Breast epithelium (tissue), 4 donors: ENCODE results near the gene CTRL. TPM values are rescaled to one million over a fixed set of nuclear protein-coding genes. Genes with fewer than 3 reads are reported as not detected.

ENCODE experiments used
- DNase-seq, 2 donors: peaks; one replicate each; pipeline ENCODE4 v3.0.0-alpha.2; 2019; ENCODE audit warnings: low spot score in 2 of 2
- H3K27ac ChIP-seq, 2 donors: fragments of 200-600 bp; sonication (generic) in 1 of 2; one replicate each; pipeline ENCODE4 v1.5.1; 2016 to 2019; ENCODE audit warnings: mild to moderate bottlenecking in 1 of 2
- H3K27me3 ChIP-seq, 2 donors: fragments of 200-600 bp; sonication (generic) in 1 of 2; one replicate each; pipeline versions ENCODE4 v1.5.1 to v1.6.0; 2017 to 2019; ENCODE audit warnings: control low read depth in 1 of 2, mild to moderate bottlenecking in 1 of 2
- H3K36me3 ChIP-seq: fragments of 200-600 bp; one replicate; pipeline ENCODE4 v1.5.1; 2019
- H3K4me1 ChIP-seq, 2 donors: fragments of 200-600 bp; sonication (generic); one replicate each; pipeline ENCODE4 v1.5.1; 2016 to 2019; ENCODE audit warnings: control low read depth in 1 of 2
- H3K4me3 ChIP-seq, 3 donors: fragments of 200-600 bp; sonication (generic); 1 replicate in 2 of 3; 2 replicates in 1 of 3; pipeline ENCODE4 v1.5.1; 2016 to 2019; ENCODE audit warnings: mild to moderate bottlenecking in 3 of 3, moderate library complexity in 2 of 3
- H3K9me3 ChIP-seq, 2 donors: fragments of 200-600 bp; sonication (generic) in 1 of 2; one replicate each; pipeline ENCODE4 v1.5.1; 2016 to 2019; ENCODE audit warnings: control low read depth in 1 of 2
- CTCF ChIP-seq, 3 donors: fragments of 450-650 bp; IDR thresholded peaks; one replicate each; pipeline ENCODE4 v1.5.1; 2016 to 2017; ENCODE audit warnings: antibody characterized with exemption in 3 of 3, mild to moderate bottlenecking in 3 of 3, moderate library complexity in 3 of 3
- POLR2A ChIP-seq: fragments of 450-650 bp; IDR thresholded peaks from one replicate; pipeline ENCODE4 v1.6.1; 2016; ENCODE audit warnings: antibody characterized with exemption, mild to moderate bottlenecking, moderate library complexity
- POLR2AphosphoS5 ChIP-seq, 3 donors: sonication (generic); formaldehyde crosslinking; IDR thresholded peaks; one replicate each; pipeline ENCODE4 v1.6.1; 2017; ENCODE audit warnings: antibody characterized with exemption in 3 of 3
- intact Hi-C: fragments of 100-400 bp; cut with DNase I; formaldehyde crosslinking; loops from one replicate; pipeline ENCODE4 v1.15.1; 2023; ENCODE audit warnings: low total_unique reads
- total RNA-seq, 3 donors: library from RNA; depleted of rRNA; stranded (reverse); fragments of >200 nt; gene quantifications; one replicate each; pipeline ENCODE4 v1.1.0, GENCODE V29; 2016

The CTRL gene
- total RNA-seq, 3 donors from 2014 or later: 1.0 to 2.6 (median 1.8) TPM

- TF ChIP-seq POLR2A (no peak), CTCF (IDR thresholded peaks at IDR 0.05) (no peak), POLR2AphosphoS5 (IDR thresholded peaks at IDR 0.05) (no peak)
- intact Hi-C loops: loop anchor here (10.0 kb wide), 1 partner anchor 393 kb away; no protein-coding TSS in a partner anchor
Measured at GRCh38 chr16:67928147-67928546, 3.5 kb downstream of the CTRL start.

GRCh38 chr16:67927131-67927941 lies 4.3 kb downstream of the CTRL start:
- Histone ChIP-seq H3K27ac (peak overlapping the region; percentile 83 to 85), H3K4me3 (no peak overlapping the region), H3K9me3 (no peaks in the 10 kb centered on the region), H3K36me3 (no peaks in the 10 kb centered on the region), H3K4me1 (peaks cover 0 to 8% of the 10 kb centered on the region in 2 donors), H3K27me3 (no peaks in the 10 kb centered on the region)
- no peak for DNase-seq
- intact Hi-C loops: loop anchor here (1.0 to 10.0 kb wide), 3 partner anchors 109 to 393 kb away; no protein-coding TSS in a partner anchor
- TF ChIP-seq CTCF (IDR thresholded peaks at IDR 0.05) (no peak), POLR2AphosphoS5 (IDR thresholded peaks at IDR 0.05) (no peak), POLR2A (no peak)

More at GRCh38 chr16:67928147-67928546, 3.5 kb downstream of the CTRL start:
- Histone ChIP-seq H3K27ac (no peak overlapping the region), H3K4me3 (no peak overlapping the region), H3K9me3 (no peaks in the 10 kb centered on the region), H3K36me3 (no peaks in the 10 kb centered on the region), H3K4me1 (peaks cover 0 to 8% of the 10 kb centered on the region in 2 donors), H3K27me3 (no peaks in the 10 kb centered on the region)
- DNase-seq: no peak

GRCh38 chr16:67926181-67926750 lies 5.4 kb downstream of the CTRL start:
- Histone ChIP-seq H3K4me3 (no peak overlapping the region), H3K9me3 (no peaks in the 10 kb centered on the region), H3K4me1 (peaks cover 0 to 8% of the 10 kb centered on the region in 2 donors), H3K36me3 (no peaks in the 10 kb centered on the region), H3K27me3 (no peaks in the 10 kb centered on the region), H3K27ac (peak overlapping the region; percentile 83 to 85)
- intact Hi-C loops: loop anchor here (2.0 to 10.0 kb wide), 2 partner anchors 375 to 391 kb away; no protein-coding TSS in a partner anchor
- TF ChIP-seq CTCF (IDR thresholded peaks at IDR 0.05) (peak in 1 of 3 donors; percentile 19), POLR2A (no peak), POLR2AphosphoS5 (IDR thresholded peaks at IDR 0.05) (peak in 2 of 3 donors; percentile 40 to 52)
- DNase-seq: peak; percentile 70 to 71

GRCh38 chr16:67924140-67924906 lies 7.3 kb downstream of the CTRL start:
- intact Hi-C loops: loop anchor here (10.0 kb wide), 1 partner anchor 390 kb away; no protein-coding TSS in a partner anchor
- H3K4me3 ChIP-seq: no peak overlapping the region
- peak overlapping the region; percentile 43 to 85 for H3K27ac ChIP-seq
- no peaks in the 10 kb centered on the region for H3K9me3 ChIP-seq
- no peak for DNase-seq
- peaks cover 0 to 8% of the 10 kb centered on the region in 2 donors for H3K4me1 ChIP-seq
- no peak for TF ChIP-seq POLR2A
- no peak for TF ChIP-seq POLR2AphosphoS5 (IDR thresholded peaks at IDR 0.05)
- no peak for TF ChIP-seq CTCF (IDR thresholded peaks at IDR 0.05)
- no peaks in the 10 kb centered on the region for H3K27me3 ChIP-seq
- no peaks in the 10 kb centered on the region for H3K36me3 ChIP-seq
